H1 (cell line): ENCODE measurements around the gene MRPL17. TPM values are rescaled to one million over a fixed set of nuclear protein-coding genes. Genes with fewer than 3 reads are reported as not detected.

Experiments
- CTCF ChIA-PET: fragments of 300-600 bp; sonication (Branson Sonifier 250); formaldehyde crosslinking; loops from one replicate; lab custom pipeline; 2021; ENCODE audit not compliant: partially characterized antibody; lab: Charles Lee
- POLR2A ChIA-PET: fragments of 300-600 bp; sonication (Branson Sonifier 250); formaldehyde crosslinking; loops from one replicate; lab custom pipeline; 2021; ENCODE audit warnings: inconsistent platforms; ENCODE audit not compliant: partially characterized antibody; lab: Charles Lee
- DNase-seq, 2 experiments: peaks; one replicate each; pipeline versions ENCODE4 v3.0.0 to v3.0.0-alpha.2; 2010 to 2022; ENCODE audit warnings: low spot score in 2 of 2, low read depth in 1 of 2, mixed read lengths in 1 of 2
- FAIRE-seq: peaks from 2 replicates; lab custom pipeline; 2011; peaks lifted over from hg19 to GRCh38; lab: Jason Lieb, UNC
- H2AFZ ChIP-seq: 2 replicates; pipeline ENCODE4 v1.8.1; 2012; ENCODE audit warnings: low read length, inconsistent platforms
- H2AK5ac ChIP-seq: 2 replicates; pipeline ENCODE4 v1.6.1; 2013; ENCODE audit warnings: low read depth, low read length
- H2BK120ac ChIP-seq: replicated peaks from 2 replicates; pipeline ENCODE3; 2013; ENCODE audit warnings: low read depth, low read length, inconsistent platforms
- H2BK12ac ChIP-seq: 2 replicates; pipeline ENCODE4 v1.6.1; 2013; ENCODE audit warnings: low read depth, low read length
- H2BK15ac ChIP-seq: 2 replicates; pipeline ENCODE4 v1.6.1; 2013; ENCODE audit warnings: low read length
- H2BK20ac ChIP-seq: 2 replicates; pipeline ENCODE4 v1.6.1; 2013; ENCODE audit warnings: low read length
- H2BK5ac ChIP-seq: 2 replicates; pipeline ENCODE4 v1.6.1; 2013; ENCODE audit warnings: low read depth, low read length
- H3K14ac ChIP-seq: 2 replicates; pipeline ENCODE4 v1.6.1; 2013; ENCODE audit warnings: inconsistent platforms; ENCODE audit not compliant: insufficient read length
- H3K18ac ChIP-seq: 2 replicates; pipeline ENCODE4 v1.6.1; 2013; ENCODE audit warnings: low read length; ENCODE audit errors: extremely low read depth
- H3K23ac ChIP-seq: 2 replicates; pipeline ENCODE4 v1.6.1; 2013; ENCODE audit warnings: inconsistent platforms; ENCODE audit not compliant: insufficient read length
- H3K23me2 ChIP-seq: 2 replicates; pipeline ENCODE4 v1.6.1; 2013; ENCODE audit warnings: low read depth, low read length
- H3K27ac ChIP-seq: 2 replicates; pipeline ENCODE4 v1.6.1; 2011; ENCODE audit warnings: low read depth, low read length, inconsistent platforms
- H3K27me3 ChIP-seq, 4 experiments: replicated peaks in 1 of 4; 1 replicate in 1 of 4; 2 replicates in 3 of 4; pipeline versions ENCODE4 v1.6.1 to v1.8.1; 2011 to 2013; ENCODE audit warnings: low read length in 3 of 4, mild to moderate bottlenecking in 3 of 4, inconsistent platforms in 2 of 4, mixed read lengths in 2 of 4, moderate library complexity in 1 of 4; ENCODE audit not compliant: control insufficient read depth in 3 of 4, insufficient read depth in 3 of 4; ENCODE audit errors: extremely low read depth in 1 of 4
- H3K36me3 ChIP-seq, 4 experiments: 2 replicates each; pipeline versions ENCODE4 v1.6.1 to v1.8.1; 2011 to 2013; ENCODE audit warnings: mild to moderate bottlenecking in 4 of 4, low read length in 3 of 4, moderate library complexity in 2 of 4, control low read depth in 1 of 4, inconsistent platforms in 1 of 4; ENCODE audit not compliant: insufficient read depth in 4 of 4, control insufficient read depth in 2 of 4
- H3K4ac ChIP-seq: replicated peaks from 2 replicates; pipeline ENCODE3; 2013; ENCODE audit warnings: low read length, low read depth, mixed read lengths, inconsistent platforms; ENCODE audit not compliant: insufficient read length
- H3K4me1 ChIP-seq, 4 experiments: replicated peaks in 1 of 4; 1 replicate in 1 of 4; 2 replicates in 3 of 4; pipeline versions ENCODE4 v1.6.1 to v1.8.1; 2011 to 2013; ENCODE audit warnings: low read length in 3 of 4, inconsistent platforms in 2 of 4, mixed read lengths in 1 of 4; ENCODE audit not compliant: insufficient read depth in 4 of 4, control insufficient read depth in 3 of 4
- H3K4me2 ChIP-seq, 2 experiments: 2 replicates each; pipeline versions ENCODE4 v1.6.1 to v1.8.1; 2011 to 2013; ENCODE audit warnings: low read depth in 2 of 2, low read length in 2 of 2, control low read depth in 1 of 2, inconsistent platforms in 1 of 2, mild to moderate bottlenecking in 1 of 2; ENCODE audit not compliant: insufficient read depth in 1 of 2
- H3K4me3 ChIP-seq, 4 experiments: fragments of 200-600, 300-600 bp in 1 of 4; sonication (generic), shearing (Covaris generic), sonication (Bioruptor Twin) in 1 of 4; 2 replicates each; pipeline versions ENCODE4 v1.5.1 to v1.8.1; 2011 to 2016; ENCODE audit warnings: low read length in 4 of 4, low read depth in 3 of 4, control low read depth in 2 of 4, inconsistent platforms in 2 of 4, mild to moderate bottlenecking in 2 of 4, mixed read lengths in 1 of 4, moderate library complexity in 1 of 4; ENCODE audit not compliant: insufficient read depth in 2 of 4; ENCODE audit errors: extremely low read depth in 1 of 4
- H3K56ac ChIP-seq: replicated peaks from 2 replicates; pipeline ENCODE3; 2013; ENCODE audit warnings: low read depth, mild to moderate bottlenecking, mixed read lengths, low read length, inconsistent platforms; ENCODE audit not compliant: insufficient read length
- H3K79me1 ChIP-seq: 2 replicates; pipeline ENCODE4 v1.6.1; 2013; ENCODE audit warnings: low read depth, low read length, control low read depth
- H3K79me2 ChIP-seq, 2 experiments: 2 replicates each; pipeline versions ENCODE4 v1.6.1 to v1.8.1; 2012 to 2013; ENCODE audit warnings: low read length in 2 of 2, mild to moderate bottlenecking in 2 of 2, inconsistent platforms in 1 of 2; ENCODE audit not compliant: insufficient read depth in 2 of 2, control insufficient read depth in 1 of 2
- H3K9ac ChIP-seq, 4 experiments: replicated peaks in 1 of 4; 1 replicate in 1 of 4; 2 replicates in 3 of 4; pipeline versions ENCODE4 v1.6.1 to v1.8.1; 2011 to 2013; ENCODE audit warnings: low read depth in 3 of 4, low read length in 3 of 4, control low read depth in 2 of 4, mild to moderate bottlenecking in 2 of 4, moderate library complexity in 2 of 4, inconsistent platforms in 1 of 4; ENCODE audit errors: extremely low read depth in 1 of 4
- H3K9me3 ChIP-seq, 2 experiments: 2 replicates each; pipeline versions ENCODE4 v1.6.1 to v1.8.1; 2012 to 2013; ENCODE audit warnings: mild to moderate bottlenecking in 2 of 2, moderate library complexity in 2 of 2, control low read depth in 1 of 2, inconsistent platforms in 1 of 2, low read depth in 1 of 2, low read length in 1 of 2, mixed read lengths in 1 of 2; ENCODE audit not compliant: insufficient read depth in 2 of 2
- H4K20me1 ChIP-seq, 2 experiments: replicated peaks in 1 of 2; 2 replicates each; pipeline versions ENCODE3 to v1.8.1; 2011 to 2013; ENCODE audit warnings: inconsistent platforms in 2 of 2, low read length in 2 of 2, mild to moderate bottlenecking in 1 of 2; ENCODE audit not compliant: insufficient read depth in 2 of 2, control insufficient read depth in 1 of 2
- H4K5ac ChIP-seq: 2 replicates; pipeline ENCODE4 v1.6.1; 2013; ENCODE audit warnings: low read length, low read depth, mixed read lengths, inconsistent platforms; ENCODE audit not compliant: insufficient read length
- H4K8ac ChIP-seq: 2 replicates; pipeline ENCODE4 v1.8.0; 2013; ENCODE audit warnings: mild to moderate bottlenecking, moderate library complexity, low read length, inconsistent platforms; ENCODE audit not compliant: insufficient read depth; ENCODE audit errors: extremely low read depth
- H4K91ac ChIP-seq: replicated peaks from 2 replicates; pipeline ENCODE3; 2013; ENCODE audit warnings: low read length, mixed read lengths, inconsistent platforms; ENCODE audit not compliant: insufficient read length
- SIRT6 ChIP-seq: IDR thresholded peaks from one replicate; pipeline ENCODE4 v1.7.1; 2012; ENCODE audit warnings: low read length, inconsistent platforms
- WGBS, 2 experiments: shearing (Covaris generic) in 1 of 2; methylation state at CpG; one replicate each; pipeline versions ENCODE4 v1.1.6 to v1.1.7; 2013 to 2015; ENCODE audit warnings: low lambda C conversion rate in 2 of 2, mixed read lengths in 2 of 2, inconsistent platforms in 1 of 2, low coverage in 1 of 2, missing lambda C conversion rate in 1 of 2; ENCODE audit not compliant: insufficient replicate concordance in 2 of 2, insufficient coverage in 1 of 2, insufficient read length in 1 of 2; ENCODE audit errors: extremely low coverage in 1 of 2, missing lambda C conversion rate in 1 of 2; 5-methylcytosine and 5-hydroxymethylcytosine counted together
- polyA plus RNA-seq, 7 experiments: library from polyadenylated mRNA; depleted of rRNA in 3 of 7; stranded (reverse) in 5 of 7; unstranded in 2 of 7; fragments of >200 nt in 5 of 7; fragments of 200-250 nt in 2 of 7; gene quantifications; 1 replicate in 5 of 7; 2 replicates in 1 of 7; 4 replicates in 1 of 7; pipeline versions ENCODE4 v1.2.1 to v1.2.3, GENCODE V29; 2011 to 2013; ENCODE audit warnings: missing spikeins in 2 of 7, mixed read lengths in 2 of 7
- total RNA-seq: library from RNA; stranded (reverse); fragmentation: NEBNext Ultra II Directional; extraction: Animal tissue kit (Norgen Biotek cat#: 25700); gene quantifications from 2 replicates; pipeline ENCODE4 v1.2.1, GENCODE V29; 2021

MRPL17 gene
- total and polyA plus RNA-seq, 2 of the 8 experiments (the other 6 are each of a cell fraction or from before 2014, with no cell fraction given): 55.7 to 70.5 TPM

- H4K91ac ChIP-seq: no peak overlapping the region
- H4K5ac ChIP-seq: no peak overlapping the region
- H2BK15ac ChIP-seq: no peak overlapping the region
- no peak overlapping the region for H3K14ac ChIP-seq
- H4K8ac ChIP-seq: 0 out of 2 replicates have a peak overlapping the region, but pooled peaks have one; percentile 57
- no peak overlapping the region for H2BK12ac ChIP-seq
- no peak overlapping the region for H3K18ac ChIP-seq
- H2AK5ac ChIP-seq: 0 out of 2 replicates have a peak overlapping the region, but pooled peaks have one; percentile 14
- H2BK120ac ChIP-seq: no peak overlapping the region
- TF ChIP-seq SIRT6: no peak
- no peak overlapping the region for H3K56ac ChIP-seq
- H3K4me2 ChIP-seq: peak overlapping the region; percentile 76 to 95
- peaks cover 2 to 6% (median 5%) of the 10 kb centered on the region in 4 experiments; a peak in 4 of 7 replicates for H3K4me1 ChIP-seq
- peaks cover 6% of the 10 kb centered on the region; the same call in 1 of the 2 replicates for H3K23me2 ChIP-seq
- H3K79me2 ChIP-seq: peaks cover 0 to 21% of the 10 kb centered on the region in 2 experiments; a peak in 3 of 4 replicates
- no peaks in the 10 kb centered on the region; a peak in 1 of 7 replicates for H3K27me3 ChIP-seq
- peak overlapping the region; percentile 90 to 99 (median 98) for H3K4me3 ChIP-seq
- H2BK20ac ChIP-seq: no peak overlapping the region
- peaks cover 9 to 21% (median 14%) of the 10 kb centered on the region in 4 experiments; a peak in 7 of 8 replicates for H3K36me3 ChIP-seq
- ChIA-PET CTCF (interaction anchor here (1.2 to 5.3 kb wide), 5 partner anchors 13 to 61 kb away, joined by 3 to 22 read pairs (median 9); no protein-coding TSS in a partner anchor), POLR2A (interaction anchor here (1.0 to 4.0 kb wide), 6 partner anchors 10 to 102 kb away, joined by 3 to 32 read pairs (median 6); no protein-coding TSS in a partner anchor)
- H3K27ac ChIP-seq: peak overlapping the region; percentile 97; the same call in 1 of the 2 replicates
- no peak overlapping the region for H2BK5ac ChIP-seq
- 75% methylated on average over 5 of the region's 5 CpGs; no CpG with 5 or more reads in 1 of the 2 experiments for WGBS, 2 experiments
- H3K23ac ChIP-seq: no peak overlapping the region
- no peak overlapping the region for H3K4ac ChIP-seq
- FAIRE-seq: no peak
- H3K79me1 ChIP-seq: no peaks in the 10 kb centered on the region
- no peak for DNase-seq
- H3K9ac ChIP-seq: peak overlapping the region; percentile 45 to 99 (median 98)
- H3K9me3 ChIP-seq: no peaks in the 10 kb centered on the region
- H2AFZ ChIP-seq: no peak overlapping the region
- H4K20me1 ChIP-seq: peaks cover 0 to 8% of the 10 kb centered on the region in 2 experiments
Measured at GRCh38 chr11:6681949-6682348, 1.2 kb downstream of the MRPL17 start.
